HepG2 (cell line): ENCODE measurements around the gene OR5P2. TPM values are rescaled to one million over a fixed set of nuclear protein-coding genes. Genes with fewer than 3 reads are reported as not detected.

Experiments used
- ATAC-seq: fragments of 200-7000 bp; cut with Tn5 transposase; 3 replicates; pipeline ENCODE4 v1.9.1; 2020; ENCODE audit warnings: mild to moderate bottlenecking, moderate library complexity
- BruUV-seq: library from RNA; stranded (reverse); fragments of 400-500 nt; replicated peaks from 2 replicates; lab custom pipeline; 2021; lab: Mats Ljungman, UMichigan
- CTCF ChIA-PET: fragments of 300-600 bp; formaldehyde crosslinking; extraction: SDS; loops from one replicate; lab custom pipeline; 2021; ENCODE audit warnings: low total read pairs, inconsistent platforms, low intra/inter-chr PET ratio; lab: Yijun Ruan, JAX
- POLR2A ChIA-PET: fragments of 350-600 bp; sonication (Branson Sonifier 250); formaldehyde crosslinking; loops from one replicate; lab custom pipeline; 2020; ENCODE audit warnings: antibody characterized with exemption, inconsistent platforms; lab: Yijun Ruan, JAX
- DNase-seq: peaks from one replicate; pipeline ENCODE4 v3.0.0-alpha.2; 2015; ENCODE audit warnings: low spot score
- FAIRE-seq: peaks from 3 replicates; lab custom pipeline; 2011; peaks lifted over from hg19 to GRCh38; lab: Jason Lieb, UNC
- H2AFZ ChIP-seq: one replicate; pipeline ENCODE4 v1.6.1; 2011; ENCODE audit warnings: low read length, inconsistent platforms
- H3K27ac ChIP-seq: fragments of 300-600 bp; 3 replicates; pipeline ENCODE4 v1.8.0; 2011; ENCODE audit warnings: mixed run types, mild to moderate bottlenecking, mixed read lengths, low read length, inconsistent platforms; ENCODE audit not compliant: insufficient read depth; ENCODE audit errors: extremely low read length
- H3K27me3 ChIP-seq, 2 experiments: fragments of 200-600 bp in 1 of 2; 2 replicates in 1 of 2; 3 replicates in 1 of 2; pipeline versions ENCODE4 v1.6.0 to v1.8.0; 2011; ENCODE audit warnings: low read length in 2 of 2, mild to moderate bottlenecking in 2 of 2, moderate library complexity in 2 of 2, inconsistent platforms in 1 of 2; ENCODE audit not compliant: insufficient read depth in 2 of 2, control insufficient read depth in 1 of 2
- H3K36me3 ChIP-seq, 2 experiments: fragments of 200-600 bp in 1 of 2; replicated peaks in 1 of 2; 2 replicates in 1 of 2; 3 replicates in 1 of 2; pipeline versions ENCODE4 v1.5.1 to v1.8.0; 2011; ENCODE audit warnings: low read length in 2 of 2, inconsistent platforms in 1 of 2; ENCODE audit not compliant: insufficient read depth in 2 of 2, control insufficient read depth in 1 of 2
- H3K4me1 ChIP-seq: 2 replicates; pipeline ENCODE4 v1.5.1; 2012; ENCODE audit warnings: low read length, inconsistent platforms; ENCODE audit not compliant: insufficient read depth
- H3K4me2 ChIP-seq: 2 replicates; pipeline ENCODE4 v1.6.0; 2011; ENCODE audit warnings: low read depth, low read length, inconsistent platforms
- H3K4me3 ChIP-seq, 3 experiments: fragments of 200-600 bp in 1 of 3; sonication (generic), shearing (Covaris generic) in 1 of 3; replicated peaks in 1 of 3; 2 replicates each; pipeline ENCODE4 v1.5.1; 2011 to 2016; ENCODE audit warnings: low read length in 3 of 3, inconsistent platforms in 2 of 3, low read depth in 2 of 3, mild to moderate bottlenecking in 2 of 3, control low read depth in 1 of 3, mixed read lengths in 1 of 3; ENCODE audit not compliant: insufficient read depth in 1 of 3
- H3K79me2 ChIP-seq: one replicate; pipeline ENCODE4 v1.6.1; 2011; ENCODE audit warnings: low read length, inconsistent platforms; ENCODE audit not compliant: insufficient read depth
- H3K9ac ChIP-seq: 2 replicates; pipeline ENCODE4 v1.6.0; 2011; ENCODE audit warnings: mild to moderate bottlenecking, low read depth, low read length, inconsistent platforms; ENCODE audit not compliant: insufficient read depth
- H3K9me3 ChIP-seq: 2 replicates; pipeline ENCODE4 v1.5.1; 2012; ENCODE audit warnings: mild to moderate bottlenecking, low read length
- H4K20me1 ChIP-seq: 2 replicates; pipeline ENCODE4 v1.6.0; 2011; ENCODE audit warnings: inconsistent platforms, mild to moderate bottlenecking, low read length, moderate library complexity; ENCODE audit not compliant: insufficient read depth
- CEBPG ChIP-seq: IDR thresholded peaks from 2 replicates; pipeline ENCODE4 v1.6.1; 2016
- ESRRA ChIP-seq: sonication (generic); formaldehyde crosslinking; IDR thresholded peaks from 2 replicates; pipeline ENCODE4 v1.5.1; 2020; ENCODE audit warnings: mild to moderate bottlenecking, low read depth, missing genetic modification reagents
- FOXM1 ChIP-seq: sonication (generic); formaldehyde crosslinking; IDR thresholded peaks from 2 replicates; pipeline ENCODE4 v1.5.0; 2020; ENCODE audit warnings: missing genetic modification reagents
- HMG20B ChIP-seq: conservative IDR thresholded peaks from 2 replicates; pipeline ENCODE4 v1.6.1; 2016; ENCODE audit warnings: missing genetic modification reagents, missing compliant biosample characterization
- KMT2A ChIP-seq: sonication (generic); formaldehyde crosslinking; IDR thresholded peaks from 2 replicates; pipeline ENCODE4 v1.4.0; 2020; ENCODE audit warnings: missing genetic modification reagents
- MEIS1 ChIP-seq: sonication (generic); formaldehyde crosslinking; IDR thresholded peaks from 2 replicates; pipeline ENCODE4 v1.9.0; 2021; ENCODE audit warnings: mild to moderate bottlenecking, missing genetic modification reagents, moderate library complexity, borderline replicate concordance
- PHB2 ChIP-seq: fragments of 450-650 bp; IDR thresholded peaks from 2 replicates; pipeline ENCODE4 v1.6.1; 2018; ENCODE audit not compliant: partially characterized antibody
- RFXANK ChIP-seq: IDR thresholded peaks from 2 replicates; pipeline ENCODE4 v1.6.1; 2016
- SP140L ChIP-seq: sonication (generic); formaldehyde crosslinking; IDR thresholded peaks from 2 replicates; pipeline ENCODE4 v1.4.0; 2020; ENCODE audit warnings: missing genetic modification reagents, borderline replicate concordance
- TCF7L2 ChIP-seq: IDR thresholded peaks from 2 replicates; pipeline ENCODE4 v1.6.1; 2011; ENCODE audit warnings: mild to moderate bottlenecking, low read depth, low read length, moderate library complexity
- ZBTB38 ChIP-seq: sonication (generic); formaldehyde crosslinking; IDR thresholded peaks from 2 replicates; pipeline ENCODE4 v1.5.1; 2020; ENCODE audit warnings: mild to moderate bottlenecking, missing genetic modification reagents
- ZNF446 ChIP-seq: sonication (generic); formaldehyde crosslinking; IDR thresholded peaks from 2 replicates; pipeline ENCODE4 v1.5.0; 2020; ENCODE audit warnings: mild to moderate bottlenecking, missing genetic modification reagents
- ZNF550 ChIP-seq: sonication (generic); formaldehyde crosslinking; IDR thresholded peaks from 2 replicates; pipeline ENCODE4 v1.4.0; 2020; ENCODE audit warnings: mild to moderate bottlenecking, missing genetic modification reagents, borderline replicate concordance
- ZNF629 ChIP-seq: sonication (generic); formaldehyde crosslinking; conservative IDR thresholded peaks from 2 replicates; pipeline ENCODE4 v1.5.0; 2020; ENCODE audit warnings: missing genetic modification reagents
- ZNF782 ChIP-seq: sonication (generic); formaldehyde crosslinking; IDR thresholded peaks from 2 replicates; pipeline ENCODE4 v1.4.0; 2020; ENCODE audit warnings: missing genetic modification reagents, mild to moderate bottlenecking, borderline replicate concordance
- in situ Hi-C: cut with HindIII; loops from 2 replicates; pipeline ENCODE4 v1.10.0; 2017; ENCODE audit warnings: low pct_unique_long_range_greater_than_20kb; ENCODE audit not compliant: extremely low pct_ligation_motif_present
- intact Hi-C: fragments of 100-400 bp; cut with micrococcal nuclease; formaldehyde crosslinking; loops from one replicate; pipeline ENCODE4 v1.10.0; 2022; ENCODE audit not compliant: unreplicated experiment
- polyA plus RNA-seq, 8 experiments: library from polyadenylated mRNA; depleted of rRNA in 3 of 8; stranded (reverse) in 7 of 8; unstranded in 1 of 8; fragments of >200 nt; fragmentation: Illumina TruSeq in 4 of 8; extraction: Trizol in 4 of 8; gene quantifications; 2 replicates each; pipeline versions ENCODE4 v1.2.1 to v1.2.3, GENCODE V29; 2011 to 2016; ENCODE audit warnings: low read depth in 4 of 8, missing spikeins in 1 of 8, mixed read lengths in 1 of 8; ENCODE audit not compliant: insufficient read depth in 1 of 8
- total RNA-seq, 5 experiments: library from RNA; depleted of rRNA; stranded (reverse); fragments of >200 nt; fragmentation: Illumina TruSeq; extraction: Trizol; gene quantifications; 2 replicates each; pipeline ENCODE4 v1.2.3, GENCODE V29; 2016; ENCODE audit warnings: low read depth in 1 of 5
- TF ChIP-seq, protein P1 (sequence below): IDR thresholded peaks from 2 replicates; pipeline ENCODE4 v1.6.1; 2016; ENCODE audit warnings: low read depth, borderline replicate concordance
- TF ChIP-seq, protein P2 (sequence below): sonication (generic); formaldehyde crosslinking; IDR thresholded peaks from 2 replicates; pipeline ENCODE4 v1.9.0; 2022; ENCODE audit warnings: low read depth, missing genetic modification reagents
- TF ChIP-seq, protein P3 (sequence below): sonication (generic); formaldehyde crosslinking; IDR thresholded peaks from 2 replicates; pipeline ENCODE4 v1.4.0; 2020; ENCODE audit warnings: mild to moderate bottlenecking, missing genetic modification reagents, borderline replicate concordance

Gene OR5P2
- total and polyA plus RNA-seq, 2 of the 13 experiments (the other 11 are each of a cell fraction or from before 2014, with no cell fraction given) = not detected

DNA sequence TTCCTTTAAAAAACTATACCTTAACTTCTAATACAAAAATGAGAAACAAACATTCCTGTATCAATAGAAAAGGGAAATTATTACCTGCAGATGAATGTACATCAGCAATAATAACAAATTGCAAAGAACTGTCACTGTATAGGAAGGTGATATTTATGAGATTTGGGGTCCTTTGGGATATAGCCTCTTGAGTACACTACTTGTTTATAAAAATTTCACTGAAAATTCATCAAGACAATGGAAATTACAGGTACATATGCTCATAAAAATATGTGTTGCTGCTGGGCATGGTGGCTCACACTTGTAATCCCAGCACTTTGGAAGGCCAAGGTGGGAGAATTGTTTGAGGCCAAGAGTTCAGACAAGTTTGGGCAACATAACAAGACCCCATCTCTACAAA, 34.0 kb upstream of the OR5P2 start, which contains the start of gene OR5P3:
Gene OR5P3, minus strand, starts transcription at position 101 of the 400 bp plus-strand sequence.
- Histone ChIP-seq H2AFZ (no peak within 1 kb of the TSS), H3K27me3 (0 out of 5 replicates have a peak, but pooled peaks cover 0 to 3% of the 10 kb centered on the region in 2 experiments), H3K27ac (no peak within 1 kb of the TSS), H3K79me2 (no peaks in the 10 kb centered on the region), H3K4me2 (no peak within 1 kb of the TSS), H3K4me3 (no peak within 1 kb of the TSS), H3K4me1 (no peaks in the 10 kb centered on the region), H3K36me3 (no peaks in the 10 kb centered on the region), H4K20me1 (no peaks in the 10 kb centered on the region), H3K9me3 (no peaks in the 10 kb centered on the region), H3K9ac (no peak within 1 kb of the TSS)
- FAIRE-seq (no peak), ATAC-seq (no peak), DNase-seq (no peak)
- ChIA-PET CTCF (no interaction called here), POLR2A (no interaction called here)
- TF ChIP-seq ZNF446 (no peak), HMG20B (no peak), KMT2A (no peak), FOXM1 (CRISPR knock-in tag) (no peak), MEIS1 (CRISPR knock-in tag) (no peak), PHB2 (no peak), CEBPG (CRISPR knock-in tag) (no peak), ZBTB38 (CRISPR knock-in tag) (no peak), RFXANK (CRISPR knock-in tag) (no peak), TCF7L2 (no peak), ESRRA (CRISPR knock-in tag) (no peak), SP140L (CRISPR knock-in tag) (no peak), ZNF629 (CRISPR knock-in tag) (no peak), ZNF782 (no peak), ZNF550 (CRISPR knock-in tag) (no peak)
- TF ChIP-seq, protein P1, sequence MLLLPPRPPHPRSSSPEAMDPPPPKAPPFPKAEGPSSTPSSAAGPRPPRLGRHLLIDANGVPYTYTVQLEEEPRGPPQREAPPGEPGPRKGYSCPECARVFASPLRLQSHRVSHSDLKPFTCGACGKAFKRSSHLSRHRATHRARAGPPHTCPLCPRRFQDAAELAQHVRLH (CRISPR knock-in tag) = no peak
- TF ChIP-seq, protein P2, sequence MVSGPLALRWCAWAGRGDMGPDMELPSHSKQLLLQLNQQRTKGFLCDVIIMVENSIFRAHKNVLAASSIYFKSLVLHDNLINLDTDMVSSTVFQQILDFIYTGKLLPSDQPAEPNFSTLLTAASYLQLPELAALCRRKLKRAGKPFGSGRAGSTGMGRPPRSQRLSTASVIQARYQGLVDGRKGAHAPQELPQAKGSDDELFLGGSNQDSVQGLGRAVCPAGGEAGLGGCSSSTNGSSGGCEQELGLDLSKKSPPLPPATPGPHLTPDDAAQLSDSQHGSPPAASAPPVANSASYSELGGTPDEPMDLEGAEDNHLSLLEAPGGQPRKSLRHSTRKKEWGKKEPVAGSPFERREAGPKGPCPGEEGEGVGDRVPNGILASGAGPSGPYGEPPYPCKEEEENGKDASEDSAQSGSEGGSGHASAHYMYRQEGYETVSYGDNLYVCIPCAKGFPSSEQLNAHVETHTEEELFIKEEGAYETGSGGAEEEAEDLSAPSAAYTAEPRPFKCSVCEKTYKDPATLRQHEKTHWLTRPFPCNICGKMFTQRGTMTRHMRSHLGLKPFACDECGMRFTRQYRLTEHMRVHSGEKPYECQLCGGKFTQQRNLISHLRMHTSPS = no peak
- TF ChIP-seq, protein P3, sequence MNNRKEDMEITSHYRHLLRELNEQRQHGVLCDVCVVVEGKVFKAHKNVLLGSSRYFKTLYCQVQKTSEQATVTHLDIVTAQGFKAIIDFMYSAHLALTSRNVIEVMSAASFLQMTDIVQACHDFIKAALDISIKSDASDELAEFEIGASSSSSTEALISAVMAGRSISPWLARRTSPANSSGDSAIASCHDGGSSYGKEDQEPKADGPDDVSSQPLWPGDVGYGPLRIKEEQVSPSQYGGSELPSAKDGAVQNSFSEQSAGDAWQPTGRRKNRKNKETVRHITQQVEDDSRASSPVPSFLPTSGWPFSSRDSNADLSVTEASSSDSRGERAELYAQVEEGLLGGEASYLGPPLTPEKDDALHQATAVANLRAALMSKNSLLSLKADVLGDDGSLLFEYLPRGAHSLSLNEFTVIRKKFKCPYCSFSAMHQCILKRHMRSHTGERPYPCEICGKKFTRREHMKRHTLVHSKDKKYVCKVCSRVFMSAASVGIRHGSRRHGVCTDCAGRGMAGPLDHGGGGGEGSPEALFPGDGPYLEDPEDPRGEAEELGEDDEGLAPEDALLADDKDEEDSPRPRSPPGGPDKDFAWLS (CRISPR knock-in tag) = no peak
- BruUV-seq = no TSS peak
- in situ Hi-C loops = no loop called here
- intact Hi-C loops = no loop called here
